GM12878 (cell line): ENCODE measurements around the gene TOMT. TPM values are rescaled to one million over a fixed set of nuclear protein-coding genes. Genes with fewer than 3 reads are reported as not detected.

Experiments used
- ATAC-seq: fragments of 200-7000 bp; cut with Tn5 transposase; 3 replicates; pipeline ENCODE4 v1.9.1; 2020; ENCODE audit warnings: mild to moderate bottlenecking, moderate library complexity
- BruUV-seq: library from RNA; stranded (reverse); fragments of 400-500 nt; replicated peaks from 2 replicates; lab custom pipeline; 2021; lab: Mats Ljungman, UMichigan
- CTCF ChIA-PET: fragments of 300-600 bp; sonication (Branson Sonifier 250); formaldehyde crosslinking; extraction: SDS; loops from one replicate; lab custom pipeline; 2021; ENCODE audit warnings: inconsistent platforms; lab: Yijun Ruan, JAX
- POLR2A ChIA-PET: fragments of 350-600 bp; formaldehyde crosslinking; extraction: SDS; loops from one replicate; lab custom pipeline; 2021; ENCODE audit warnings: inconsistent platforms; lab: Charles Lee
- RAD21 ChIA-PET: fragments of 300-600 bp; sonication (Branson Sonifier 250); formaldehyde crosslinking; loops from one replicate; lab custom pipeline; 2023; ENCODE audit warnings: antibody characterized with exemption; ENCODE audit not compliant: unreplicated experiment; lab: Charles Lee
- SMC1A ChIA-PET: fragments of 300-600 bp; sonication (Branson Sonifier 250); formaldehyde crosslinking; loops from one replicate; lab custom pipeline; 2023; ENCODE audit not compliant: unreplicated experiment, uncharacterized antibody; lab: Charles Lee
- DNase-seq: peaks from one replicate; pipeline ENCODE4 v3.0.0-alpha.2; 2011; ENCODE audit warnings: low read depth, low spot score
- FAIRE-seq: peaks from 3 replicates; lab custom pipeline; 2011; peaks lifted over from hg19 to GRCh38; lab: Jason Lieb, UNC
- H2AFZ ChIP-seq: 2 replicates; pipeline ENCODE4 v1.6.0; 2011; ENCODE audit warnings: low read depth, low read length, control low read depth; ENCODE audit not compliant: control insufficient read depth
- H3K27ac ChIP-seq: 2 replicates; pipeline ENCODE4 v1.5.1; 2011; ENCODE audit warnings: control low read depth; ENCODE audit not compliant: control insufficient read depth, insufficient read depth
- H3K27me3 ChIP-seq, 2 experiments: replicated peaks in 1 of 2; 2 replicates each; pipeline versions ENCODE4 v1.6.0 to v1.6.1; 2011; ENCODE audit warnings: low read length in 1 of 2; ENCODE audit not compliant: control insufficient read depth in 2 of 2, insufficient read depth in 2 of 2
- H3K36me3 ChIP-seq, 2 experiments: 2 replicates each; pipeline ENCODE4 v1.5.1; 2011; ENCODE audit warnings: low read length in 1 of 2; ENCODE audit not compliant: control insufficient read depth in 2 of 2, insufficient read depth in 2 of 2
- H3K4me1 ChIP-seq: 2 replicates; pipeline ENCODE4 v1.6.1; 2011; ENCODE audit warnings: mild to moderate bottlenecking, low read length, moderate library complexity, mixed read lengths; ENCODE audit not compliant: control insufficient read depth, insufficient read depth
- H3K4me2 ChIP-seq: 2 replicates; pipeline ENCODE4 v1.6.0; 2011; ENCODE audit warnings: control low read depth; ENCODE audit not compliant: control insufficient read depth, insufficient read depth
- H3K4me3 ChIP-seq: fragments of 200-600 bp; sonication (generic); 2 replicates; pipeline ENCODE4 v1.5.1; 2016
- H3K79me2 ChIP-seq: 2 replicates; pipeline ENCODE4 v1.6.0; 2011; ENCODE audit warnings: low read length; ENCODE audit not compliant: control insufficient read depth, insufficient read depth
- H3K9ac ChIP-seq: 2 replicates; pipeline ENCODE4 v1.8.0; 2011; ENCODE audit warnings: low read length, control low read depth, mixed read lengths; ENCODE audit not compliant: control insufficient read depth, insufficient read depth
- H3K9me3 ChIP-seq: replicated peaks from 3 replicates; pipeline ENCODE4 v1.5.1; 2011; ENCODE audit warnings: mild to moderate bottlenecking, low read length; ENCODE audit not compliant: control insufficient read depth, insufficient read depth
- H4K20me1 ChIP-seq: 2 replicates; pipeline ENCODE4 v1.6.0; 2011; ENCODE audit not compliant: control insufficient read depth, insufficient read depth
- CBX5 ChIP-seq: sonication (generic); IDR thresholded peaks from 2 replicates; pipeline ENCODE4 v1.6.1; 2016; ENCODE audit warnings: low read depth, moderate library complexity, mild to moderate bottlenecking, inconsistent platforms
- ETV6 ChIP-seq, 2 experiments: fragments of 450-650 bp in 1 of 2; IDR thresholded peaks in 1 of 2; conservative IDR thresholded peaks in 1 of 2; 2 replicates each; pipeline ENCODE4 v1.6.1; 2014; ENCODE audit warnings: antibody characterized with exemption in 1 of 2, borderline replicate concordance in 1 of 2, low read depth in 1 of 2, mild to moderate bottlenecking in 1 of 2, moderate library complexity in 1 of 2
- GABPA ChIP-seq: IDR thresholded peaks from 2 replicates; pipeline ENCODE4 v1.6.1; 2014; ENCODE audit warnings: antibody characterized with exemption, low read depth, mild to moderate bottlenecking, inconsistent platforms
- RELA ChIP-seq: fragments of 450-650 bp; IDR thresholded peaks from 2 replicates; pipeline ENCODE4 v1.8.0; 2014; ENCODE audit warnings: borderline replicate concordance; ENCODE audit not compliant: partially characterized antibody
- SP1 ChIP-seq: IDR thresholded peaks from one replicate; pipeline ENCODE4 v1.6.1; 2011; ENCODE audit warnings: low read depth, low read length
- WGBS: methylation state at CpG from one replicate; pipeline ENCODE4 v1.1.6; 2016; ENCODE audit warnings: low lambda C conversion rate; ENCODE audit not compliant: insufficient replicate concordance, insufficient coverage; ENCODE audit errors: missing lambda C conversion rate; 5-methylcytosine and 5-hydroxymethylcytosine counted together
- in situ Hi-C: fragments of 300-500 bp; cut with MboI; formaldehyde crosslinking; loops from 9 replicates; pipeline ENCODE4 v1.14.3; 2018; ENCODE audit warnings: mixed read lengths
- intact Hi-C: fragments of 100-400 bp; cut with micrococcal nuclease; formaldehyde crosslinking; loops from one replicate; pipeline ENCODE4 v1.14.2; 2022; ENCODE audit not compliant: unreplicated experiment
- polyA plus RNA-seq, 11 experiments: library from polyadenylated mRNA; depleted of rRNA in 4 of 11; unstranded in 6 of 11; stranded (reverse) in 5 of 11; fragments of >200 nt; fragmentation: Nextera tagmentation in 4 of 11; fragmentation: Illumina TruSeq in 1 of 11; extraction: Ambion mirVana in 4 of 11; extraction: Trizol in 1 of 11; gene quantifications; 1 replicate in 1 of 11; 2 replicates in 10 of 11; pipeline versions ENCODE4 v1.2.1 to v1.2.3, GENCODE V29; 2011 to 2016; ENCODE audit warnings: inconsistent platforms in 2 of 11, missing spikeins in 2 of 11, low read depth in 1 of 11
- total RNA-seq, 4 experiments: library from RNA; depleted of rRNA in 3 of 4; stranded (reverse); fragments of >200 nt in 3 of 4; fragmentation: Illumina TruSeq in 1 of 4; extraction: Trizol in 1 of 4; gene quantifications; 2 replicates each; pipeline versions ENCODE4 v1.2.1 to v1.2.3, GENCODE V29; 2013 to 2021
- TF ChIP-seq, protein P1 (sequence below): IDR thresholded peaks from 2 replicates; pipeline ENCODE4 v1.6.1; 2012; ENCODE audit warnings: improper control_type of control experiment, low read depth, low read length; ENCODE audit not compliant: insufficient replicate concordance
- TF ChIP-seq, protein P2 (sequence below): IDR thresholded peaks from 2 replicates; pipeline ENCODE4 v1.6.1; 2011; ENCODE audit warnings: low read depth, mild to moderate bottlenecking, low read length, moderate library complexity, borderline replicate concordance; ENCODE audit errors: extremely low read depth

TOMT gene
- total and polyA plus RNA-seq, 10 of the 15 experiments (the other 5 are each of a cell fraction or from before 2014, with no cell fraction given), result not detected

GRCh38 chr11:72155751-72156150 lies 50.0 kb downstream of the TOMT start:
- TF ChIP-seq RELA (no peak), SP1 (no peak), ETV6 (conservative IDR thresholded peaks at IDR 0.05 in 1 of 2, IDR thresholded peaks at IDR 0.05 in 1 of 2; ENCODE audit: borderline replicate concordance in 1 of 2, low read depth in 1 of 2) (no peak), GABPA (no peak), CBX5 (no peak)
- TF ChIP-seq, protein P1, sequence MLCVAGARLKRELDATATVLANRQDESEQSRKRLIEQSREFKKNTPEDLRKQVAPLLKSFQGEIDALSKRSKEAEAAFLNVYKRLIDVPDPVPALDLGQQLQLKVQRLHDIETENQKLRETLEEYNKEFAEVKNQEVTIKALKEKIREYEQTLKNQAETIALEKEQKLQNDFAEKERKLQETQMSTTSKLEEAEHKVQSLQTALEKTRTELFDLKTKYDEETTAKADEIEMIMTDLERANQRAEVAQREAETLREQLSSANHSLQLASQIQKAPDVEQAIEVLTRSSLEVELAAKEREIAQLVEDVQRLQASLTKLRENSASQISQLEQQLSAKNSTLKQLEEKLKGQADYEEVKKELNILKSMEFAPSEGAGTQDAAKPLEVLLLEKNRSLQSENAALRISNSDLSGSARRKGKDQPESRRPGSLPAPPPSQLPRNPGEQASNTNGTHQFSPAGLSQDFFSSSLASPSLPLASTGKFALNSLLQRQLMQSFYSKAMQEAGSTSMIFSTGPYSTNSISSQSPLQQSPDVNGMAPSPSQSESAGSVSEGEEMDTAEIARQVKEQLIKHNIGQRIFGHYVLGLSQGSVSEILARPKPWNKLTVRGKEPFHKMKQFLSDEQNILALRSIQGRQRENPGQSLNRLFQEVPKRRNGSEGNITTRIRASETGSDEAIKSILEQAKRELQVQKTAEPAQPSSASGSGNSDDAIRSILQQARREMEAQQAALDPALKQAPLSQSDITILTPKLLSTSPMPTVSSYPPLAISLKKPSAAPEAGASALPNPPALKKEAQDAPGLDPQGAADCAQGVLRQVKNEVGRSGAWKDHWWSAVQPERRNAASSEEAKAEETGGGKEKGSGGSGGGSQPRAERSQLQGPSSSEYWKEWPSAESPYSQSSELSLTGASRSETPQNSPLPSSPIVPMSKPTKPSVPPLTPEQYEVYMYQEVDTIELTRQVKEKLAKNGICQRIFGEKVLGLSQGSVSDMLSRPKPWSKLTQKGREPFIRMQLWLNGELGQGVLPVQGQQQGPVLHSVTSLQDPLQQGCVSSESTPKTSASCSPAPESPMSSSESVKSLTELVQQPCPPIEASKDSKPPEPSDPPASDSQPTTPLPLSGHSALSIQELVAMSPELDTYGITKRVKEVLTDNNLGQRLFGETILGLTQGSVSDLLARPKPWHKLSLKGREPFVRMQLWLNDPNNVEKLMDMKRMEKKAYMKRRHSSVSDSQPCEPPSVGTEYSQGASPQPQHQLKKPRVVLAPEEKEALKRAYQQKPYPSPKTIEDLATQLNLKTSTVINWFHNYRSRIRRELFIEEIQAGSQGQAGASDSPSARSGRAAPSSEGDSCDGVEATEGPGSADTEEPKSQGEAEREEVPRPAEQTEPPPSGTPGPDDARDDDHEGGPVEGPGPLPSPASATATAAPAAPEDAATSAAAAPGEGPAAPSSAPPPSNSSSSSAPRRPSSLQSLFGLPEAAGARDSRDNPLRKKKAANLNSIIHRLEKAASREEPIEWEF, result no peak
- TF ChIP-seq, protein P2, sequence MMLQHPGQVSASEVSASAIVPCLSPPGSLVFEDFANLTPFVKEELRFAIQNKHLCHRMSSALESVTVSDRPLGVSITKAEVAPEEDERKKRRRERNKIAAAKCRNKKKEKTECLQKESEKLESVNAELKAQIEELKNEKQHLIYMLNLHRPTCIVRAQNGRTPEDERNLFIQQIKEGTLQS, result no peak
- intact Hi-C loops (no loop called here), in situ Hi-C loops (no loop called here)
- ChIA-PET RAD21 (interaction anchor here (1.0 kb wide), 1 partner anchor 12 kb away, joined by 3 read pairs; no protein-coding TSS in a partner anchor), SMC1A (interaction anchor here (1.7 kb wide), 1 partner anchor 33 kb away, joined by 4 read pairs; no protein-coding TSS in a partner anchor), CTCF (interaction anchor here (0.6 to 7.3 kb wide), 3 partner anchors 11 to 275 kb away, joined by 3 to 52 read pairs (median 10); no protein-coding TSS in a partner anchor), POLR2A (no interaction called here)
- no peaks in the 10 kb centered on the region for H3K4me1 ChIP-seq
- H3K4me3 ChIP-seq, result no peak overlapping the region
- no peaks in the 10 kb centered on the region for H3K27me3 ChIP-seq
- ATAC-seq (no peak), FAIRE-seq (no peak), DNase-seq (no peak)
- H3K36me3 ChIP-seq, result no peaks in the 10 kb centered on the region
- WGBS, result 50% methylated on average over 4 of the region's 4 CpGs
- no peak overlapping the region for H3K27ac ChIP-seq
- BruUV-seq, result no TSS peak
- no peak overlapping the region for H3K4me2 ChIP-seq
- H3K9me3 ChIP-seq, result no peaks in the 10 kb centered on the region
- H3K79me2 ChIP-seq, result no peaks in the 10 kb centered on the region
- H2AFZ ChIP-seq, result no peak overlapping the region
- no peaks in the 10 kb centered on the region for H4K20me1 ChIP-seq
- no peak overlapping the region for H3K9ac ChIP-seq
